HEK293 (cell line): Measurements from ENCODE around the gene LIX1L.

ENCODE experiments used
- AEBP2 ChIP-seq: fragments of 450-650 bp; formaldehyde crosslinking; IDR thresholded peaks from 2 replicates; pipeline ENCODE4 v1.5.1; 2016; ENCODE audit warnings: missing biosample characterization, missing genetic modification characterization, borderline replicate concordance
- ATF2 ChIP-seq: fragments of 450-650 bp; formaldehyde crosslinking; IDR thresholded peaks from 2 replicates; pipeline ENCODE4 v1.5.1; 2016; ENCODE audit warnings: missing biosample characterization, missing genetic modification characterization, low read depth
- GLIS2 ChIP-seq: fragments of 450-650 bp; formaldehyde crosslinking; IDR thresholded peaks from 2 replicates; pipeline ENCODE4 v1.5.1; 2016; ENCODE audit warnings: missing biosample characterization, missing genetic modification characterization
- HOXD13 ChIP-seq: sonication (generic); formaldehyde crosslinking; IDR thresholded peaks from 2 replicates; pipeline ENCODE4 v1.8.0; 2022; ENCODE audit warnings: missing genetic modification reagents, borderline replicate concordance
- MEIS1 ChIP-seq: sonication (generic); formaldehyde crosslinking; IDR thresholded peaks from 2 replicates; pipeline ENCODE4 v1.8.1; 2022; ENCODE audit warnings: missing genetic modification reagents, mild to moderate bottlenecking, borderline replicate concordance
- PRDM10 ChIP-seq: fragments of 450-650 bp; formaldehyde crosslinking; IDR thresholded peaks from 2 replicates; pipeline ENCODE4 v1.5.1; 2016; ENCODE audit warnings: missing biosample characterization, missing genetic modification characterization
- SP3 ChIP-seq: fragments of 450-650 bp; formaldehyde crosslinking; IDR thresholded peaks from 2 replicates; pipeline ENCODE4 v1.5.1; 2016; ENCODE audit warnings: missing biosample characterization, missing genetic modification characterization
- WT1 ChIP-seq: fragments of 450-650 bp; formaldehyde crosslinking; IDR thresholded peaks from 2 replicates; pipeline ENCODE4 v1.5.1; 2016; ENCODE audit warnings: missing biosample characterization, missing genetic modification characterization
- YY1 ChIP-seq: fragments of 450-650 bp; formaldehyde crosslinking; IDR thresholded peaks from 2 replicates; pipeline ENCODE4 v1.5.1; 2018; ENCODE audit warnings: missing biosample characterization, missing genetic modification characterization
- ZBTB17 ChIP-seq: fragments of 450-650 bp; formaldehyde crosslinking; IDR thresholded peaks from 2 replicates; pipeline ENCODE4 v1.5.1; 2016; ENCODE audit warnings: missing biosample characterization, missing genetic modification characterization
- ZBTB48 ChIP-seq: fragments of 450-650 bp; formaldehyde crosslinking; IDR thresholded peaks from 2 replicates; pipeline ENCODE4 v1.5.1; 2016; ENCODE audit warnings: missing biosample characterization, missing genetic modification characterization
- ZBTB8A ChIP-seq: fragments of 450-650 bp; formaldehyde crosslinking; IDR thresholded peaks from 2 replicates; pipeline ENCODE4 v1.5.1; 2016; ENCODE audit warnings: missing biosample characterization, missing genetic modification characterization
- ZEB2 ChIP-seq: fragments of 450-650 bp; formaldehyde crosslinking; IDR thresholded peaks from 2 replicates; pipeline ENCODE4 v1.5.1; 2016; ENCODE audit warnings: missing biosample characterization, missing genetic modification characterization
- ZFP69B ChIP-seq: fragments of 450-650 bp; formaldehyde crosslinking; IDR thresholded peaks from 2 replicates; pipeline ENCODE4 v1.5.1; 2016; ENCODE audit warnings: missing biosample characterization, missing genetic modification characterization
- ZNF155 ChIP-seq: fragments of 450-650 bp; formaldehyde crosslinking; IDR thresholded peaks from 2 replicates; pipeline ENCODE4 v1.5.1; 2016; ENCODE audit warnings: missing biosample characterization, missing genetic modification characterization
- ZNF2 ChIP-seq: fragments of 450-650 bp; formaldehyde crosslinking; IDR thresholded peaks from 2 replicates; pipeline ENCODE4 v1.5.1; 2016; ENCODE audit warnings: missing biosample characterization, missing genetic modification characterization
- ZNF202 ChIP-seq: fragments of 450-650 bp; formaldehyde crosslinking; IDR thresholded peaks from 2 replicates; pipeline ENCODE4 v1.5.1; 2016; ENCODE audit warnings: missing biosample characterization, missing genetic modification characterization, borderline replicate concordance
- ZNF324 ChIP-seq: fragments of 450-650 bp; formaldehyde crosslinking; IDR thresholded peaks from 2 replicates; pipeline ENCODE4 v1.5.1; 2016; ENCODE audit warnings: missing biosample characterization, missing genetic modification characterization
- ZNF423 ChIP-seq: fragments of 450-650 bp; formaldehyde crosslinking; IDR thresholded peaks from 2 replicates; pipeline ENCODE4 v1.5.1; 2016; ENCODE audit warnings: missing biosample characterization, missing genetic modification characterization
- ZNF449 ChIP-seq: fragments of 450-650 bp; formaldehyde crosslinking; IDR thresholded peaks from 2 replicates; pipeline ENCODE4 v1.5.1; 2017; ENCODE audit warnings: missing biosample characterization, mild to moderate bottlenecking, missing genetic modification characterization, moderate library complexity
- ZNF510 ChIP-seq: fragments of 450-650 bp; formaldehyde crosslinking; IDR thresholded peaks from 2 replicates; pipeline ENCODE4 v1.5.1; 2018; ENCODE audit warnings: mild to moderate bottlenecking, missing genetic modification characterization, missing biosample characterization; ENCODE audit not compliant: insufficient replicate concordance
- ZNF529 ChIP-seq: fragments of 450-650 bp; formaldehyde crosslinking; IDR thresholded peaks from 2 replicates; pipeline ENCODE4 v1.5.1; 2017; ENCODE audit warnings: missing genetic modification characterization, missing biosample characterization; ENCODE audit not compliant: insufficient replicate concordance
- ZNF530 ChIP-seq: fragments of 450-650 bp; formaldehyde crosslinking; IDR thresholded peaks from 2 replicates; pipeline ENCODE4 v1.5.1; 2016; ENCODE audit warnings: low read depth, missing biosample characterization, missing genetic modification characterization
- ZNF629 ChIP-seq: fragments of 450-650 bp; formaldehyde crosslinking; IDR thresholded peaks from 2 replicates; pipeline ENCODE4 v1.5.1; 2017; ENCODE audit warnings: missing biosample characterization, missing genetic modification characterization
- ZNF664 ChIP-seq: fragments of 450-650 bp; formaldehyde crosslinking; IDR thresholded peaks from 2 replicates; pipeline ENCODE4 v1.5.1; 2016; ENCODE audit warnings: missing biosample characterization, missing genetic modification characterization
- ZNF747 ChIP-seq: fragments of 450-650 bp; formaldehyde crosslinking; IDR thresholded peaks from 2 replicates; pipeline ENCODE4 v1.5.1; 2016; ENCODE audit warnings: missing biosample characterization, missing genetic modification characterization
- ZNF76 ChIP-seq: fragments of 450-650 bp; formaldehyde crosslinking; IDR thresholded peaks from 2 replicates; pipeline ENCODE4; 2016; ENCODE audit warnings: low read depth, missing biosample characterization, missing genetic modification characterization, borderline replicate concordance
- ZNF830 ChIP-seq: fragments of 450-650 bp; IDR thresholded peaks from 2 replicates; pipeline ENCODE4 v1.5.0; 2018; ENCODE audit warnings: missing biosample characterization, missing genetic modification characterization, low read depth, mild to moderate bottlenecking, moderate library complexity
- ZSCAN18 ChIP-seq: fragments of 450-650 bp; formaldehyde crosslinking; IDR thresholded peaks from 2 replicates; pipeline ENCODE4 v1.5.1; 2016; ENCODE audit warnings: missing biosample characterization, missing genetic modification characterization
- ZSCAN30 ChIP-seq: fragments of 450-650 bp; IDR thresholded peaks from 2 replicates; pipeline ENCODE4 v1.5.1; 2018; ENCODE audit warnings: missing biosample characterization, mild to moderate bottlenecking, missing genetic modification characterization, moderate library complexity
- ZXDB ChIP-seq: fragments of 450-650 bp; formaldehyde crosslinking; IDR thresholded peaks from 2 replicates; pipeline ENCODE4 v1.5.1; 2016; ENCODE audit warnings: missing biosample characterization, missing genetic modification characterization

The LIX1L gene

GRCh38 chr1:145978854-145979745 lies 21.3 kb upstream of the LIX1L start (continued):
- TF ChIP-seq ZNF202 (no peak), PRDM10 (peak; percentile 95), ZBTB8A (tag by site-specific recombination) (no peak), ZXDB (tag by site-specific recombination) (peak; percentile 79), AEBP2 (tag by site-specific recombination) (no peak), ZNF2 (tag by site-specific recombination) (peak; percentile 53), ZBTB48 (tag by site-specific recombination) (peak; percentile 99), HOXD13 (no peak), ZSCAN18 (no peak), GLIS2 (peak; percentile 41; the same call in 1 of the 2 replicates), ZNF76 (tag by site-specific recombination) (no peak), ZNF664 (no peak), ZEB2 (tag by site-specific recombination) (peak; percentile 90), SP3 (tag by site-specific recombination) (peak; percentile 83), ZNF529 (tag by site-specific recombination) (no peak), WT1 (tag by site-specific recombination) (peak; percentile 100), ZSCAN30 (tag by site-specific recombination) (no peak), ZNF629 (peak; percentile 81), ZNF155 (tag by site-specific recombination) (no peak), MEIS1 (no peak), ZBTB17 (peak; percentile 90), ZNF510 (no peak), ZNF747 (tag by site-specific recombination) (no peak), ZFP69B (no peak), ZNF449 (tag by site-specific recombination) (0 out of 2 replicates have a peak, but pooled peaks have one; percentile 47), ATF2 (tag by site-specific recombination) (peak; percentile 89), ZNF324 (tag by site-specific recombination) (0 out of 2 replicates have a peak, but pooled peaks have one; percentile 12), ZNF830 (no peak), ZNF530 (no peak), YY1 (tag by site-specific recombination) (no peak), ZNF423 (tag by site-specific recombination) (no peak)
